Measurements from ENCODE around the gene PPM1H.
"Not testable (repeated sequence)": the region's sequence is repeated elsewhere in the genome, so short reads cannot be mapped to it uniquely, and the experiment has no call there.

DNA sequence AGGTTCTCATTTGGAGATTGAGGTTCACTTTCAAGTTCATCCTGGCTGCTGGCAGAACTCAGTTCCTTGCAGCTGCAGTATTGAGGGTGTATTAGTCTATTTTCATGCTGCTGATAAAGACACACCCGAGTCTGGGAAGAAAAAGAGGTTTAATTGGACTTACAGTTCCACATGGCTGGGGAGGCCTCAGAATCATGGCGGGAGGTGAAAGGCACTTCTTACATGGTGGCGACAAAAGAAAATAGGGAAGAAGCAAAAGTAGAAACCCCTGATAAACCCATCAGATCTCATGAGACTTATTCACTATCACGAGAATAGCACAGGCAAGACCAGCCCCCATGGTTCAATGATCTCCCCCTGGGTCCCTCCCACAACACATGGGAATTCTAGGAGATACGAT is 50.1 kb downstream of the PPM1H start:
- TF ChIP-seq, protein P1, sequence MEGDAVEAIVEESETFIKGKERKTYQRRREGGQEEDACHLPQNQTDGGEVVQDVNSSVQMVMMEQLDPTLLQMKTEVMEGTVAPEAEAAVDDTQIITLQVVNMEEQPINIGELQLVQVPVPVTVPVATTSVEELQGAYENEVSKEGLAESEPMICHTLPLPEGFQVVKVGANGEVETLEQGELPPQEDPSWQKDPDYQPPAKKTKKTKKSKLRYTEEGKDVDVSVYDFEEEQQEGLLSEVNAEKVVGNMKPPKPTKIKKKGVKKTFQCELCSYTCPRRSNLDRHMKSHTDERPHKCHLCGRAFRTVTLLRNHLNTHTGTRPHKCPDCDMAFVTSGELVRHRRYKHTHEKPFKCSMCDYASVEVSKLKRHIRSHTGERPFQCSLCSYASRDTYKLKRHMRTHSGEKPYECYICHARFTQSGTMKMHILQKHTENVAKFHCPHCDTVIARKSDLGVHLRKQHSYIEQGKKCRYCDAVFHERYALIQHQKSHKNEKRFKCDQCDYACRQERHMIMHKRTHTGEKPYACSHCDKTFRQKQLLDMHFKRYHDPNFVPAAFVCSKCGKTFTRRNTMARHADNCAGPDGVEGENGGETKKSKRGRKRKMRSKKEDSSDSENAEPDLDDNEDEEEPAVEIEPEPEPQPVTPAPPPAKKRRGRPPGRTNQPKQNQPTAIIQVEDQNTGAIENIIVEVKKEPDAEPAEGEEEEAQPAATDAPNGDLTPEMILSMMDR (IDR thresholded peaks at IDR 0.05): not testable (repeated sequence)
- not testable (repeated sequence) for TF ChIP-seq POLR2A (IDR thresholded peaks at IDR 0.05; ENCODE audit: low read depth); POLR2AphosphoS5 (IDR thresholded peaks at IDR 0.05); EP300 (IDR thresholded peaks at IDR 0.05)
